Measurements from ENCODE around the gene ABTB2.

ABTB2 gene

DNA sequence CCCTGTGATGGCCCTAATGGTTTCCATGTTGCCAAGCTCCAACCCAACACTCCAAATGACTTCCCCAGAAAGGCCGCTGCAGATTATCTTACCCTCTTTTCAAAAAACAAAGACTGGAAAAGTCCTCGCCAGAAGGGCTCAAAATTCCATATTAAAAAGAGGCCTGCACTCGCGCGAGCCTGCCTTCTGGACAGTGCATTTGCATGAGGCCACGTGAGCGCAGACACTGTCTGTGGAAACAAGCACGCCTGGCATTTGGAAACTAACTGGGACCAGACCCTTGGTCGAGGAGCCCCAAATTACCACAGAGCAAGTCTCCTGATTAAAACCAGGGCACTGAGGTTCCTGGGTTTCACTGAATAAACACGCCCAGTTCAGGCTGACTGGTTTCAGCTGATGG, 42.9 kb downstream of the ABTB2 start:
- DNase-seq (ENCODE audit: low spot score) = no peak

DNA sequence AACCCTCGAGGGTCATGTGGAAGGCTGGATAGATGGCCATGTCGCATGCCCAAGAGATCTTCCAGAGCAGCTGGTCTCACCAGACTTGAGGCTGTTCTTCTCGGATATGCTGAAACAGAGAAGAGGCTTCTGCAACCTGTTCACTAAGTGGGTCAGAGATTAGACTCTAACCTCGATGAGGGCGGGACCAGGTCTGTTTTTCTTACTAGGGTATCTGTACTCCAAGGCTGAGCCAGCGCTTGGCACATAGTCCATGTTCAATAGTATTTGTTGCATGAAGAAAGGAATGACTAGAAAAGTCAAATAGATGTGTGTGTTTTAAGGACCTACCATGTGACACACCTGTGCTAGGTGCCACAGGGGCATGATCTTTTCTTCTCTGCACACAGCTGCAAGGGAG, 43.6 kb downstream of the ABTB2 start:
- no peak for DNase-seq (ENCODE audit: low spot score)

DNA sequence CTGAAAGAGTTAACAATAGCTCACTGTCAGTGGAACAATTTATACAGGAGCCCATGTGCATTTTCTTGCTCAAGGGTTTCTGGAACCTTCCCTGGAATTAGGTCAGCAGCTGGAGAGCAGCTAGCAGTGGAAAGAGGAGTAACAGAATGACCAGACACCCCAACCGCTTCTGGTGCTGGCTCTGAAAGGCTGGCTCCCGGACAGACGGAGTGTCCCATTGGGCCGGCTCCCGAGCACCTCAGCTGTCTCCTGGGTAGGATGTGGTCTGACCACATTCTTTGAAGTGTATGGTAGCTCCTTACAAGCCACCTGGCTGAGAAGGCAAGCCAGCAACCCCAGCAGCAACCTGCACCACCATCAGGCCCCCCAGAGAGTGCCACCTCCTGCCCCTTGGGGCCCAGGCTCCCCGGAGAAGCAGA, 44.7 kb downstream of the ABTB2 start:
- no peak for DNase-seq (ENCODE audit: low spot score)

DNA sequence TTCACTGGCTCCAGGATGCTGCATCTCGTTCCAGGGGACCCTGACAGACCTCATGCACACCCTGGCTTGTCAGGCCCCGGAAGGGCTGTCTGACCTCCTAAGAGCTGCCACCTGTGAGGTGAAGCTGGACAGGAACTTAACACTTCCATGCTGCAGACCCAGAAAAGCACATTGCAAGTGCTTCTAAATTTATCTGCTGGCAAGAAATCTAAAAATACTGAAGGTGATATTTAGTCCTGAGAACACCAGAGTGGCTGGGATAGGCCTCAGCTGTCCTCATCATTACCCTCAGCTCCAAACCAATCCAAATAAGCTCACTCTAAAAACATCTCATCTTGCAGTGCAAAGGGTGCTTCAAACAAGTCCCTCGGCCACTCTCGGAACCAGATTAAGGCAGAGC, 46.7 kb downstream of the ABTB2 start:
- DNase-seq (ENCODE audit: low spot score) = no peak

DNA sequence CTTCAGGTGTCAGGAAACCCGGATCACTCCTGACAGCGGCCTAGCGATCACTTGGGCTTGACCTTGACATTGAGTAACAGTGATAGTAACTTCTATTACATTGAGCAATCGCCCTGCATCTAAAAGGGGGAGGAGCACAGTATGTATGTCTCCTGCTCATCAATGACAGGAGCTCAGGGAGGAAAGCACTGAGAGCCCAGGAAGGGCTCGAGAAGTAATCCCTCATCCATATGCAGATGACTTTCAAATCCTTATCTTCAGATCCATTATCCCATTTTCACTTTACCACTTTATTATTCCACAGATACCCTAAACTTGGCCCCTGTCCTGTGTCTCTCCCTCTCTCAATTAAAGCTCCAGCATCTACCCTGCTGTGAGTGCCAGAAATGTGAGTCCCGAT, 47.8 kb downstream of the ABTB2 start:
- no peak for DNase-seq (ENCODE audit: low spot score)

DNA sequence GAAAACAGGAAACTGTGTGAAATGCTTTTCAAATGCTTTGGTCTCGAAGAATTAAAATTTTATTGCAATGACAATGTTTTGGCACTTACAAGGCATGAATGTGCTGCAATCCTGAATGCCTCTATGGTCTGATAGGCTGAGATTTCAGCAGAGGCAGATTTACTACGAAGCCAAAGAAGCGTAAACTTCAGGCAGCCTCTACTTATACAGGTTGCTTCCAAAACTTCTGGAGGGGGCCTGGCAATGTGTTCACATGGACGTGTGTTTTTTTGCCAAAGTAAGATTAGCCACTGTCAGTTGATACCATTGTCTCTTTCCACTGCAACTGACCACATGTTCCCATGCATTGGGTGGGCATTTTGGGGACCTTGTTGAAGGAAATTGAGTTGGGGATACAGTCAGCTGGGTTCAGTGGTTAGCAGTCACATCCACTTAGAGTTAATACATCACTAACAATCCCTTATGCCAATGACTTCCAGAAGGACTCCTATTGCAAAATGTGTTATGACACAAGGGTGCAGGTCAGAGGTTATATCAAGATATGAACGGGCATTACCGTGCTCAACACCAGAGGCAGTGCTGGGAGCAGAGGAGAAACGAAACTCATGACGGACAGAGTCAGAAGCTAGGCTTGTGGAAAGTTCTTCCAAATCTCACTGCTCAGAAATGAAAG, 48.8 kb downstream of the ABTB2 start:
- no peak for DNase-seq (ENCODE audit: low spot score)

DNA sequence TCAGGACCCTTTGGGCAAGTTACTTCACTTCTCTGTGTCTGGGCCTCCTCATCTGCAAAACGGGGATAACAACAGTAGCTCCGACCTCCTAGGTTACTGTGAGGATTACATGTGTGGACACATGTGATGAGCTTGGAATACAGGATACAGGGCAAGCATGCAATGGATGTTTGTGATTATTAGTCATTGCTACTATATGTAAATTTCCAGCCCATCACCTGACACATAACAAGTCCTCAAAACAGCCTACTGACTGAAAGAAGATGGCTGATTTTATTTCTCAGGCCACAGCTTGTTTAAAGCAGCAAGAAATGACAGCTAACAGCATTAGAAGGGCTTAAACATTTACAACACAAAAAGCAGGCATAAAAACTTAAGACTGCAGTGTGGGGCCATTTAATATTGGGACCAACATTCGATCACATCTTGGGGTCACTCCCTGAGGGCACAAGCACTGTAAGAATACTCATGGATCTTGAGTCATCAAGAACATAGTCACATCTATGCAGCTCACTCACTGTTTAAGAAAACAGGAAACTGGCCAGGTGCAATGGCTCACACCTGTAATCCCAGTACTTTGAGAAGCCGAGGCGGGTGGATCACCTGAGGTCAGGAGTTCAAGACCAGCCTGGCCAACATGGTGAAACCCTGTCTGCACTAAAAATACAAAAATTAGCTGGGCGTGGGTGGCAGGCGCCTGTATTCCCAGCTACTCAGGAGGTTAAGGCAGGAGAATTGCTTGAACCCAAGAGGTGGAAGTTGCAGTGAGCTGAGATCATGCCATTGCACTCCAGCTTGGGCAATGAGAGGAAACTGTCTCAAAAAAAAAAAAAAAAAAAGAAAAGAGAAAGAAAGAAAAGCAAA, 49.5 kb downstream of the ABTB2 start:
- no peak for DNase-seq (ENCODE audit: low spot score)

DNA sequence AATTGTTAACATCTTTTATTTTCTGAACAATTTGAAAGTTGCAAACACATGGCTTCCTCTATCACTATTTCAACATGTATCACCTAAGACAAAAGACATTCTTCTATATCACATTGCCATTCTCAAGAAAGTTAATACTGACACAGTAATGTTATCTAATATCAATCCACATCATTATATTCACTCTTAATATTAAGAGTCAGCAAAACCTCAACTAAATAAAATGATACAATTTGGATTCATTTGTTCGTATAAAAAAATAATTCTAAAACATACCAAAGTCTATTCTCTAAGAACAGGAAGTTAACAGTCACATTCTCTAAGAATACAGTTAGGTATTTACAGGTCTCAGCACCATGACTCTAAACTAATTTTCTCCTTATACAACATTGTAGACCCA, 52.0 kb downstream of the ABTB2 start:
- no peak for DNase-seq (ENCODE audit: low spot score)

DNA sequence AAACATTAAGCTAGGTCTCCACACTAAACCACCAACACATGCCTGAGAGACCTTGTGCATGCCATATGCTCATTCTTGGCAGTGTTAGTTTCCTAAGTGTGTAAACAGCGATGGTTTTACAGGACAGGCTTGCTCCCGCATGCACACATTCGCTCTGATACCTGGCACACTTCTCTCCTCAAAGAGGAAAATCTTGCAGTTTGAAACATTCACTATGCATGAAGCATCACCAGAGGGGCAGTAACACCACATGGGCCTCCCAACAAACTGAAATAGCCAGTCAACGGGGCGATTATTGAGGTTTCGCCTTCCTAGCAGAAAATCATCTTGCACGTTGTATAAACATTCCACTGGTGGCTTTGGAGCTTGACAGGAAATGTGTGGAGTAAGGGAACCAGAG, 52.6 kb downstream of the ABTB2 start:
- DNase-seq (ENCODE audit: low spot score) = no peak

DNA sequence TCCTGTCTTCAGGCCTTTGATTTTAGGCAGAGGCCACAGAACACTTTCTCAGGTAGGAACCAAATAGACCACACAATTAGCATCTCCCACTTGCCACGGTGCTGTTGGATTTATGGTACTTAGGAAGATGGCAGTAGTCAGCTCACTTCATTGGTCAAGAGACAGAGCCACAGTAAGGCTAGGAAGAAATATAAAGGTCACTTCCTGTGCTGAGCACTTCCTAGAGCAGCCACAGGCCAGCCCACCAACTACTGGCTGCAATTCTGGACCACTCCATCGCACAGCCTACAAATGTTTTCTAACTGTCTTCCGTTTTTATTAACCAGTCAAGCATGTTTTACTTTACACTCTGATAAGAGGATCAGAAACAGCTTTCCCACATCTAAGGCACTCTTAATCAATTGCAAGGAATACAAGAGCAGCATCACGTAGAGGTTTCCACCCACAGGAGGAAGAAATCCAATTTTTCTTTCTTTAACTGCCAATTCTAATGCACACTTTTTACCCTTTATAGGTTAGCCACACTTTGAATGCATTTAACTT, 54.7 kb downstream of the ABTB2 start:
- DNase-seq (ENCODE audit: low spot score) = no peak

DNA sequence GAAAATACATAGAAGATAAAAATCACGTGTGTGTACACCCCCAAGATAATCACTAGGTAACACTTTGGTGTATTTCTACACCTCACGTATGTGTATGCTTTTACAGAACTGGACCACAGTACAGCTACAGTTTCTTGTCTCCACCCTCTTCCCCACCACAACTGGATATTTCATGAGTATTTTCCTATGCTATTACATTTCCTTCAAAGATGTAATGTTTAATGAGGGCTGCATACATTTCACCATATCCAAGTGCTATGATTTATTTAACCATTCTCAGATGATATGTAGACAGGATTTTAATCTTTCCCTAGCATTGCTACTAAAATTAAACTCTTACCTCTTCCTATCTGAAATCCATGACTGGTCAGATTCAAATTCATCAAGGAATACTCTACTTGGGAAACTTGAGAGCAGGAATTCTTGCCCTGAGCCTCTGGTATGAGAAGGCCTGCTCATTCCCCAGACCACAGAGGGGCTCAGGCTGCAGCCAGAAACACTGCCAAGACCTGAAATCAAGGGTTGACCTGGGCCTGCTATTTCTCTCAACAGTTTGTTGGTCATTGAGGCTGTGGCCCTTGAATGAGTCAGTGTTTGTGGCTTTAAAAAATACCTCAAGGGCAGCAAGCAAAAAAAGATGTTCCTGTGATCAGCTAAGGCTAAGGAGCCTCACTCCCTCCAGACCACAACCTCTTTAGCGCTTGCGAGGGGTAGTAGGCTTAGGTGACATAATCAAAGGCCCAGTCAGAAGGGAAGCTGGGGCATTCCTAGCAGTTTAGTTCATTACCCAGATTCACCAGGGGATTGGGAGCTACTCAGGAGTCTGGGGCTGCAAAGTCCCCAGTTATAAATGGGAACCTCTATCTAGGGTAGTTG, 55.5 kb downstream of the ABTB2 start:
- no peak for DNase-seq (ENCODE audit: low spot score)

DNA sequence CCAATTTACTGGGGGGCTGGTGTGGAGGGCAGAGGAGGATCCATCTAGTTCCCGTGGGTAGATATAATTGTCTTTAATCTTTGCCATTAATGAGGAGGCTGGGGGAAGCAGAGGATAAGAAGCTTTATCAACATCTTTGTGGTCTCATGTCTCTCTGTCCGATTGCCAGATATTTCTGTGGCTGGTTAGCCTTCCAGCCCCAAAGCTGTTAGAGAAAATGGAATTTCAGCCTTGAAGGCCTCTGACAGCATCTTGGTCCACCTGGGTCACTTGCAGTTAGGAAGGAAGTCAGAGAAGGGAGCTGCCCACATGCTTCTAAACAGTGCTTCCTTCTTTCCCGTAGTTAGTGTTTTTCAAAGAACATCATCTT, 56.9 kb downstream of the ABTB2 start:
- no peak for DNase-seq (ENCODE audit: low spot score)

DNA sequence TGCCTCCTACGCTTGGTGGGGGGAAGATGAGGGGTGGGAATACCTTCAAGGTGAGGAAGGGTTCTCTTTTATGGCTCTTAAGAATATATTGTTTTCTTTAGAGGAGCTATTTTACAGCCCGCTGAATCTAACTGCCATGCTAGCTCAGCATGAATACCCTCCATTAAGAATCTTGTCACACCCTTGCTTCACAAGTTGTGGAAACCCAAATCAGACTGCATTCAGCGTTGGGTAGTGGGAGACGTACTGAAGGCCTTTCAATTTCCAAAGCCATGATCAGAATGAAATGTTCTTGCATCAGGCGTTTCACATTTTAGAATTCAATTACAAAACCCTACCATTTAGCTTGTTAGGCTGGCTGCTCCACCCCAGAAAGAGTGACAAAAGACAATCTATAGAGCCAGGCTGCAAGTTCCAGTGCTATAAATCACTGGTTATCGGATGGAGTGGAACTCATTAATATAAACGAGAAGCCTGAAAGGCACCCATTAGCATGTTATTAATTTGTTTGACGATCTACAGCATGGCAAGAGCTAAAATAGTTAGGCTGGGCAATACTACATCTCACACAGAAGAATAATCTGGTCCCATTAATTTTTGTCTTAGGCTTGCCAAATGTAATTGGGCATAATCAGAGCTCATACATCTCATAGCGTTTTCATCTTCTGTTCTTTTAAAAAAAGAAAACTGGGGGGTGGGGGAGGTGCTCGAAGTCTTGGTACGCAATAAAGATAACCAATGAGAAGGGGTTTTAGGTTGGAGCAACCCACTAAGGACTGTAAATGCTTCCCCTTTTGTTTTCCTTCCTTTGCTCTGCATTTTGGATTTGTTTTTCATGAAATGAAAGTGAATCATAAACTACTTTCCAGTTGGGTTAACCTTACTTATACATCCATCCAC, 57.5 kb downstream of the ABTB2 start:
- DNase-seq (ENCODE audit: low spot score) = no peak

DNA sequence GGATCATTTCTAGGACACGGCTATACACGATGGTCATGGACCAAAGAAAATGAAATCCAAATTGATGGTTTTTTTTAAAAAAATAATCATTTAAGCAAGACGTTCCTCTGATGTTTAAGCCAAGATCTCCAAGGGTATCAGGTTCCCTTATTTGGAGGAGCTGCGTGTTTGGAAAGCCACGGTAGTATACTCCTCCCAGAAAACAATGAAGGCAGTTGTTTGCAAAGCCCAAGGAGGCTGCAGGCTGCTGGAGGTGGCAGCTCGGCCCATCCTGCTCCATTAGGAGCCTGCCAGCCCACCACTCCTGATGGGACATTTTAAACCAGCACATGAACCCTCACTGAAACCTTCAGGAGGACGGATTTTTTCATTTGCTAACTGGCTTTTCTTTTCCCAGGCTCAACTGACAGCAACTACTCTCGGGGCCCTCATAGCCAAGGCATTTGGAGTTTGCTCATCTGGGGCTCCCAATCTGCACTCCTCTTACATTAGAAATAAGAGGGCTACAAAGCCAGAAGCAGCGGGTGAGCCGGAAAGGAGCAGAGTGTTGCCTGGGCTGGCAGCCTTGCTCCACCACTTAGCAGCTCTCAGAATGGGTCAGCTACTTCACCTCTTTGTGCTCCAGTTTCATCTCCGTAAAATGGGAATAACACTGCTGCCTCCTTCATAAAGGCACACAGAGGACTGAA, 58.4 kb downstream of the ABTB2 start:
- DNase-seq (ENCODE audit: low spot score) = no peak

DNA sequence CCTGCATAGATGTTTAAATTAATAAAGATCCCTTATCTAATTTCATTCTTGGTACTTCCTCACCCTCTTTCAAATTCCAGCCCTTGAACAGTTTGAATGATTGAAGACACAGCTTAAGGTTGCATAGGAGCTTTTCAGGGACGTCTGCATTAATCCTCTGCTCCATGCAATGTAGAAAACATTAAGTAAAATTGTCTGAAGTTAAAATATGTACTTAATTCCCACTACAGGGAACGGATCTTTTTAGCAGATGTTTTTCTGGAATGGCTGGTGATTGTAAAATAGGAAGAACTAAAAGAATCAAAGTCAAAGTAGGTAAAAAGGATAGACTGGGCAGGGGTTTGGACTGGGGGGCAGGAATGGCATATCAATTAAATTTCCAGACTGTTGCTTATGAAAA, 58.9 kb downstream of the ABTB2 start:
- no peak for DNase-seq (ENCODE audit: low spot score)

DNA sequence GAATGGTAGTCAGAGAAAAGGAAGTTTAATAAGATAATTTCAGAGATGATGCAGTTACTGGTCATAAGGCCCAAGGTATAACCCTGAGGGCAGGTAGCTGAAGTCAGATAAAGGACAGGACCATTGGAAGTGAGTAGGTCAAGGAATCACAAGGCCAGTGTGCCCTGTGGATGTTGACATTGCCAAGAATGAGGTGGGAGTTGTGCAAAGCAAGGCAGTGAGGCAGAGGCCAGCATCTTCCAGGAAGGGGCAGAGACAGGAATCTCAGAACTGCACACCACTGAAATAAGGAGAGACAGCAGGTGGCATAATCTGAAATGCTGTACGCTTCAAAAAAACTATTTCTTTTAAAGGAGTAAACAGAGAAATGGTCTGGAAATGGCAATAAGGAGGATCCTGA, 61.4 kb downstream of the ABTB2 start:
- no peak for DNase-seq (ENCODE audit: low spot score)

DNA sequence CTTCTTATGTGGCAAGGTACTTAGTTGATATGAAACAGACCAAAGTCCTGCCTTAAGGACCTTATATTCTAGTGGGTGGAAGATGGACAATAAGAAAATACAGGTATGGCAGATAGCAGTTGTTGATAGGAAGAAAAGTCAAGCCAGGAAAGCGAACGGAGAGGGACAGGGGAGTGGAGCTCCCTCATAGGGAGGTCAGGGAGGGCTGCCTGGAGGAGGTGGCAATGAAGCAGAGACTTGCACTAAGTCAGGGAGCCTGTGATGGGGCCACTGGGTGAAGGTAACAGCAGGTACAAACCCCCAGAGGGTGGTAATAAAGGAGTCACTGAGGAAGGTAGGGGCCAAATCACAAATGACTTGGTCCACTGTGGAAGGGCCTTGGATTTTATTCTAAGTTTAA, 65.3 kb downstream of the ABTB2 start:
- DNase-seq (ENCODE audit: low spot score) = no peak

DNA sequence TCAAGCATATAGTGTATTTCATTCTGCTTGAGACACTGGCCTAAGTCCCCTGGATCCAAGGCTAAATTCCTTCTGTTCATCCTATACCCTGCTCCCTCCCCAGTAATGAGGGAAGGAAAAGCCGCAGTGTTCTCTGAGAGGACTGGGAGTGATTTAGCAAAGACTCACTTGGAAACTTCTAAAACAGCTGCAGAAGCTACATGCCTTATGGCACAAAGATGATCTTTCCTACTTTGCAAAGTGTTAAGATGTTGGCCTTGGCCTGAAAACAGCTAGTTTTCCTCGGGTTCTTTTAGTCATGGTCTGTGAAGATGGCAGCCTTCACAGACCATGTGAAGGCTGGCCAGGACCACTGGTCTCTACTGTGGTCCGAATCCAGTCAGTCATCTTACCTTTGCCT, 65.7 kb downstream of the ABTB2 start:
- DNase-seq (ENCODE audit: low spot score) = no peak

DNA sequence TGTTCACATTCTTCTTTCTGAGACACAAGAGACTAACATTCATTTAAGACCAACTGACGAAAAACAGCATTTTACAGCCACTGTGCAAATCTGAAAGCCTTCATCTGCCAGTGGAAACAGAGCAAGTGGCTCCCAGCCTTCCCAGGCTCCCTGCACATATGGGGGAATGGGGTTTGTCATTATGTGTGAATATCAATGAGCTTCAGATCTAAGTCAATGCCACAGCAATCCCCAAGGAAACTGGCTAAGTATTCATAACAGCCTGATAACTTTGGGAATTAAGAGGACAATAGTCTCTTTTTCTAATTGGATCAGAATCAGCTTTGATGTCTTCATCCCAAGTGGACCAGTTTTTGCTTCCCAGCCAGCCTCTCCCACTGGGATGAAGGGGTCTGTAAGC, 66.9 kb downstream of the ABTB2 start:
- DNase-seq (ENCODE audit: low spot score) = no peak

DNA sequence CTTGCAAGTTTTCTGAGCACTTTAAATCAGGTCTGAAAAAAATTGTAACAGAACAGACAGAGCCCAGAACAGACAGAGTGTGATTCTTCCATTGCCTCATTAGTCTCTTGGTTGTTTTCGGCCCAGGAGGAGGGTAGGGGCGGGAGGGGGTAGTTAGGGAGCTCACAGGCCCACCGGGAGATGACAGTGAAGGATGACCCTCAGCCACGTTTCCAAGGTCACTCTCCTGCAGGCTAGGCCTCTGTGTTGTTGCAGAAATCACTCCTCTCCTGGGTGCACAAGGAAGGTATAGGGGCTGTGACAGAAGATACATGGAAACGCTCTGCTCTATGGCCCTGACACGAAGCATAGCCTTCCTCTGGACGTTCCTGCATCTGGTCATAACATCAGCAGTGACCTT, 69.3 kb downstream of the ABTB2 start:
- DNase-seq (ENCODE audit: low spot score) = no peak
